Ammon's horn (tissue), 1 donor: Measurements from ENCODE around the gene GSC2.

ENCODE experiments used
- DNase-seq: peaks from one replicate; pipeline ENCODE4 v3.0.0-alpha.2; 2016; ENCODE audit warnings: low spot score

Gene GSC2

GRCh38 chr22:19149991-19150390 is at the start of gene GSC2:
GSC2 (minus strand) TSS chr22:19150292; CDS start chr22:19150283, 9 bp downstream.
- no peak for DNase-seq

GRCh38 chr22:19199479-19199878 is 49.4 kb upstream of the GSC2 start:
- DNase-seq, result no peak

GRCh38 chr22:19197997-19198865 is 48.1 kb upstream of the GSC2 start:
- no peak for DNase-seq

- DNase-seq, result no peak
Observed at GRCh38 chr22:19196841-19197612, 46.9 kb upstream of the GSC2 start.

GRCh38 chr22:19195796-19196731 is 46.0 kb upstream of the GSC2 start:
- no peak for DNase-seq

- no peak for DNase-seq
Observed at GRCh38 chr22:19194766-19195536, 44.9 kb upstream of the GSC2 start.

- DNase-seq, result no peak
Observed at GRCh38 chr22:19193879-19194278, 43.8 kb upstream of the GSC2 start.

GRCh38 chr22:19187716-19188563 is 37.8 kb upstream of the GSC2 start:
- no peak for DNase-seq

- DNase-seq, result no peak
Observed at GRCh38 chr22:19184276-19184997, 34.3 kb upstream of the GSC2 start.

GRCh38 chr22:19183216-19183615 is 33.1 kb upstream of the GSC2 start:
- DNase-seq, result no peak

- no peak for DNase-seq
Observed at GRCh38 chr22:19182472-19183157, 32.5 kb upstream of the GSC2 start.

GRCh38 chr22:19181786-19182471 is 31.8 kb upstream of the GSC2 start:
- no peak for DNase-seq

GRCh38 chr22:19180740-19181410 is 30.8 kb upstream of the GSC2 start:
- no peak for DNase-seq

GRCh38 chr22:19180234-19180633 is 30.1 kb upstream of the GSC2 start:
- no peak for DNase-seq

GRCh38 chr22:19179497-19180048 is 29.5 kb upstream of the GSC2 start:
- DNase-seq, result peak; percentile 91

- DNase-seq, result peak; percentile 94
Observed at GRCh38 chr22:19178657-19179496, 28.8 kb upstream of the GSC2 start, which contains the start of gene SLC25A1. SLC25A1 (minus strand) TSS chr22:19178736; CDS start chr22:19178673, 63 bp downstream.
